Heart left ventricle (tissue), 13 donors: ENCODE measurements around the gene DNM3.

Experiments
- CTCF ChIP-seq, 12 donors: fragments of 200-600 bp; sonication (generic) in 4 of 12; IDR thresholded peaks; one replicate each; pipeline versions ENCODE4 v1.5.0 to v1.8.0; 2018 to 2022; ENCODE audit warnings: antibody characterized with exemption in 12 of 12, mild to moderate bottlenecking in 5 of 12
- POLR2A ChIP-seq, 2 donors: fragments of 450-650 bp; IDR thresholded peaks; one replicate each; pipeline ENCODE4 v1.6.1; 2017; ENCODE audit warnings: antibody characterized with exemption in 2 of 2, mild to moderate bottlenecking in 2 of 2, moderate library complexity in 2 of 2
- donor health status: ischemic (EF 13 %, LVEDD 7.1; RV severe dilation, severe dysfunction).
- donor health status: DM: no; HTN: yes; CAD: no.
- donor health status: DM: no; HTN: no; CAD: no.
- donor health status: ischemic (EF 25% LVEDD 6.9; RV normal size, moderate dysfunction).
- donor health status: ischemic (EF 25% LVEDD 5.7; RV mildly dilated, moderate dysfunction).
- donor health status: ischemic (EF 35%, LVEDD 5.7; RV mildly dilated, moderate dysfunction).
- donor health status: nonischemic (EF 11% LVEDD 7.7; RV severe dilation, severe dysfunction).
- donor health status: DM: yes; HTN: yes; CAD: no.
- donor health status: PGD.
- donor health status: ischemic (EF 29% LVEDD 5.4; RV normal size, mild dysfunction).
- donor health status: nonischemic (EF 23%, LVEDD 6.1; RV moderate dilation, normal function).

- TF ChIP-seq CTCF (IDR thresholded peaks at IDR 0.05) (no peak), POLR2A (IDR thresholded peaks at IDR 0.05) (no peak)
These were observed 178.7 kb downstream of the DNM3 start for GRCh38 chr1:172019976-172020375.
